COLO829 (cell line): ENCODE data around the gene IFNL2.
"Not testable (repeated sequence)": the region's sequence is repeated elsewhere in the genome, so short reads cannot be mapped to it uniquely, and the experiment has no call there.

Experiments
- DNase-seq: peaks from one replicate; pipeline ENCODE4 v3.0.0; 2012; ENCODE audit warnings: low spot score

Gene IFNL2

DNA sequence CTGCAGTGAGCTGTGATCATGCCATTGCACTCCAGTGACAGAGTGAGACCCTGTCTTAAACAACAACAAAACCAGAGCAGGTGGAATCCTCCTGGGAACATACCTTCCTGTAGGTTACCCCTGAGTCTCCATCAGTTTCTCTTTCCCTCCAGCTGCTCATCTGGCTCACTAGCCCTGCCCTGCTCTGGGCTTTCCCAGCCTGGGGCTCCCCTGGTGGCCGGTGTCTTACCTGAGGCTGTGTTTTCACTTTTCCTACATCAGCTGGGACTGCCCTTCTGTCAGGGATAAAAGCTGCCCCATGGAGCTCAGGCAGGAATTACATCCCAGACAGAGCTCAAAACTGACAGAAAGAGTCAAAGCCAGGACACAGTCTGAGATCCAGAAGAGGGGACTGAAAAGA, at the start of gene IFNL2:
Gene IFNL2 (plus strand): TSS at position 312 of the 400 bp plus-strand sequence. CDS start 173 bp downstream, outside the sequence.
- not testable (repeated sequence) for DNase-seq

DNA sequence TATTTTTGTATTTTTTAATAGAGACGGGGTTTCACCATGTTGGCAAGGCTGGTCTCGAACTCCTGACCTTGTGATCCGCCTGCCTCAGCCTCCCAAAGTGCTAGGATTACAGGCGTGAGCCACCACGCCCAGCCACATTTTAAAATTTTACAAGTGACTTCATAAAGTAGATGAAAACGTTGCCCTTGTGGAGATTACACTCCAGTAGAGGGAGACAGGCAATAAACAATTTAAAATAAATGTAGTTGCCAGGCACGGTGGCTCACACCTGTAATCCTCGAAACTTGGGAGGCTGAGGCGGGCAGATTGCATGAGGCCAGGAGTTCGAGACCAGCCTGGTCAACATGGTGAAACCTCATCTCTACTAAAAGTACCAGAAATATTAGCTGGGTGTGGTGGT, 49.1 kb upstream of the IFNL2 start:
- not testable (repeated sequence) for DNase-seq

DNA sequence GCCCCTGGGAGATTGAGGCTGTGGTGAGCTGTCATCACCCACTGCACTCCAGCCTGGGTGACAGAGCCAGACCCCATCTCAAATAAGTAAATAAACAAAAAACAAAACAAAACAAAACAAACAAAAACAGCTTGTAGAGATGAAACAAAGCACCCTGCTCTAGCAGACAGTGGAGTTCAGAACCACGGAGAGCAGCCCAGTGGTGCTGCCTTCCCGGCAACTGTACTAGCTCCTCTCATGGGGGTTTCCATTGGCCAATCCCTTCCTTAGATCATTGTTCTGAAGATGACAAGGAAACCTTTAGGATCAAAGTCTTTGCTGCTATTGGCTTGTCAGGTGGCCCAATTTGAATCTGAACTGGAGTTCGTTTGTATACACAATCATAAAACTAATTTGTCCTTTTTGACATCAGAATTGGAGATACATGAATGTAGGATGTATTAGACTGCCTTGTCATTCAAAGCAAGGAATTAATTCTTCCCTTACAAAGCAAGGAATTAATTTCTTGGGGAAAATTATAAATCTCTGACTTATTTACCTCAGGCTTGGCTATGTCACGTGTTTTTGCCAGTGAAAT, 44.4 kb upstream of the IFNL2 start:
- peak; percentile 48 for DNase-seq

DNA sequence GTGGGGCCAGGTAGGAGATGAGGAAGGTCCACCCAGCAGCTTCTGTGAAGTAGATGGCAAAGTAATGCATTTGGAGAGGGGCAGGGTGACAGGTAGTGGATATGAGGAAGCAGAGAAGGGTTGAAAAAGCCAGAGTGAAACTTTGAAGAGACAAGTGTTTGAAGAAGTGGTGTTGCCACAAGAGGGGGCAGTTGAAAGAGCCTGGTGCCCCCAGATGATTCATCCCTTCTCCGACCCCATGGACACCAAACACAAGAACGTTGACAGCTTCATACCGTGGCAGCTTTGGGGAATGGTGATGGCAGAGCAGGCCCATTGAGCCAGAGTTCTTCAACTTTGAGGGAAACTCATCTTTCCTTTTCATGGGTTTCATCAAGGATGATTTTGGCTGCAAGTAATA, 43.3 kb upstream of the IFNL2 start:
- DNase-seq = no peak

DNA sequence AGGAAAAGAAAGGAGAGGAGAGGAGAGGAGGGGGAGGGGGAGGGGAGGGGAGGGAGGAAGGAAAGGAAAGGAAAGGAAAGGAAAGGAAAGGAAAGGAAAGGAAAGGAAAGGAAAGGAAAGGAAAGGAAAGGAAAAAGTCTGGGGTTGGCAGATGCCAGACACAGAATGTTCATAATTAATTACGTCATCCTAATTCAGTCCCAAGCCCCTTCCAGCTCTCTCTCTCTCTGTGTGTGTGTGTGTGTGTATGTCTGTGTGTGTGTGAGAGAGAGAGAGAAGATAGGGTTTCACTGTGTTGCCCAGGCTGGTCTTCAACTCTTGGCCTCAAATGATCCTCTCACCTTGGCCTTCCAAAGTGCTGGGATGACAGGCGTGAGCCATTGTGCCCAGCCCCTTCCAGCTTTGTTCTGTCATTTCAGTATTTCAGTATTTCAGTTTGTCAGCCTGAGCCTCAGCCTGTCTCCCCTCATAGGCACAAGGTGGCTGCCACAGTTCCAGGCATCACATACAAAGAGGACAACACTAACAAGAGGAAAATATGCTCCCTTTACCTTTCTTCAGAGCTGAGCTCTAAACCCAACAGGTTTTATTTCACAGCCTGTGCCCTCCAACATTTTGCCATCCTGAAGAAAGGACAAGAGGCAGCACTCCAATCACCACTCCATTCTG, 38.0 kb upstream of the IFNL2 start:
- DNase-seq = no peak

DNA sequence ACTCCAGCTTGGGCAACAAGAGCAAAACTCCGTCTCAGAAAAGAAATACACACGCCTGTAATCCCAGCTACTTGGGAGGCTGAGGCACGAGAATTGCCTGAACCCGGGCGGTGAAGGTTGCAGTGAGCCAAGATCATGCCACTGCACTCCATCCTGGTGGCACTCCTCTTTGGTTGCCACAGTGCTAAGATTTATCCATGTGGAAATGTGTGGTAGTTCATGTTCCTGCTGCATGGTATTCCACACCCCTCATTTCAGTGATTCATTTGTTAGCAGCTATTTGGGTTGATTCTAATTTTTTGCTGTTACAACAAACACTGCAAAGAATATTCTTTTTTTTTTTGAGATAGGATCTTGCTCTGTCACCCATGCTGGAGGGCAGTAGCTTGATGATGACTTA, 35.5 kb upstream of the IFNL2 start:
- no peak for DNase-seq

DNA sequence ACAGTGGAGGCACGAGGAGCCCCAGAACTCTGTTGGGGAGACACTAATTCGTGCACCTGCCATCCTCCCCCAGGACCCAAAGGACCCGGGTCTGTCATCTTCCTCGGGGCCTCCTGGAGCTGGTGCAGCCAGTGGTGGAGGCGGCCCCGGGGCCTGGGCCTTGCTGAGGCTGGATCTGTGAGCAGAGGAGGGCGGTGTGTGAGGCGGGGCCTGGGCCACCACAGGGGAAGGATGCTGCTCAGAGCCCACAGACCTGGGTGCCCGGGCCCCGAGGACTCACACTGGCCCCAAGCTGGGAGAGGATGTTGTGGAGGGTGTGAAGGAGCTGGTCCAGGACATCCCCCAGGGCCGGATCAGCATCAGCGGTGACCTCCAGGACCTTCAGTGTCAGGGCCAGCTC, 31.7 kb upstream of the IFNL2 start:
- DNase-seq = no peak

DNA sequence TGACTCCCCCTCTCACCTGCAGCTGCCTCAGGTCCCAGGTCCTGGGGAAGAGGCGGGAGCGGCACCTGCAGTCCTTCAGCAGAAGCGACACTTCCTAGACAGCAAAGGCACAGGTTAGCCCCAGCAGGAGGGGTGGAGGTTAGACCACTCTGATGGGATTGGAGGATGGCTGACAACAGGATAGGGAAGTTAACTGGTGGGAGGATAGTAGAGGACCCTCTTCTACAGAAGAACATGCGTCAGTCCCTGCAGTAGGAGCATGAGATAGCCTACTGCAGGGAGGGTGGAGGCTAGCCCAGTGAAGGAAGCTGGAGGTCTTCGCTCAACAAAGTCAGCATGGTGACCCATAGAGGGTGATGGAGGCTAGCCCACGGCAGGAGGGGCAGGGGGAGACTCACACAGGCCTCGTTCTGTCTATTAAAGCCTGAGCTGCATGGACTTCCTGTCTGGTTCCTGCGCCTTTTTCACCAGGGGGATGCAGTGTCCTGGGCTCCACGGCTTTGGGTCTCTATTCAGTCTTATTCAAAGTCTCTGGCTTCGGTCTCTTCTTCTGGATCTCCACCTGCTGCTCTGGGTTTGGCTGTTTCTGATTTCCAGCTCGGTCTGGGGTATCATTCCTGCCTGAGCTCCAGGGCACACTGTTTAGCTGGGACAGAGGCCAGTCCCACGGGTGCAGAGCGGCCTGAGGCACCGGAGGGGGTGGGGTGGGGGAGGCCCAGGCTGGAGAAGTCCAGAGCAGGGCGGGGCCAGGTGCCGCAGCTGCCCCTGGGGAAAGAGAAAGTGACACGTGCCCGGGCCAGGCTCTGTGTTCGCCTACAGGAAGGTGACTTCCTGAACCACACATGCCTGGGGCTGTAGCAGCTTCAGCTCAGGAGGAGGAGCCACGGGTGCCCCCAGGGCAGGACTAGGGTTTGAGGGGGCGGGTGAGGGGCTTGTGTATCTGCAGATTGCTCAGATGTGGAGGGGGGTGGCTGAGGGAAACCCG, 30.7 kb upstream of the IFNL2 start:
- DNase-seq = no peak

DNA sequence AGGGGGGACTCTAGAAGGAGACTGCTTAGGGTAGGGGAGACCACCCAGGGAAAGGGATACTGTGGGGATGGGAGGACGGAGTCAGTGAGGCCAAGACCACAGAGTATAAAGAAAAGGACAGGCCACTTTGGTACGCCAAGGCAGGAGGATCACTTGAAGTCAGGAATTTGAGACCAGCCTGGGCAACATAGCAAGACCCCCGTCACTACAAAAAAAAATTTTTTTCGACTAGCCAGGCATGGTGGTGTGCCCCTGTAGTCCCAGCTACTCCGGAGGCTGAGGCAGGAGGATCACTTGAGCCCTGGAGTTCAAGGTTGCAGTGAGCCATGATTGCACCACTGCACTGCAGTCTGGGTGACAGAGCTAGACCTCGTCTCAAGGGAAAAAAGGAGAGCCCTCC, 30.0 kb upstream of the IFNL2 start:
- DNase-seq = no peak

DNA sequence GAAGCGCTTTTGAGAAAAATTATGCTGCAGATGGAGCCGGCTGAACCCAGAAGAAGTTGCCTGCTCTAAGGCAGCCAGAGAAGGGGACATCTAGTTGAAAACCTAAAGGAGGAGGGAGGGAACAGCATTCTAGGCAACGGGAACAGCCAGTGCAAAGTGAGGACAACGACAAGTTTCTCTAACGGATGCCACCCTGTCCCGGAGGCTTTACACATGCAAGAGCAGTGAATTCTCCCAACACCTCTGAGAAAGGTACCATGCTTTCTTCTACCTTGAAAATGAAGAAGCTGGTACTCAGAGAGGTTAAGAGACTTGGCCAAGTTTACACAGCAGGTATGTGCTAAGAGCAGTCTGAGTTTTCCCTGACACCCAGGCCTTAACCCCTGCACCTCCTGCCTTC, 29.3 kb upstream of the IFNL2 start:
- DNase-seq = no peak

DNA sequence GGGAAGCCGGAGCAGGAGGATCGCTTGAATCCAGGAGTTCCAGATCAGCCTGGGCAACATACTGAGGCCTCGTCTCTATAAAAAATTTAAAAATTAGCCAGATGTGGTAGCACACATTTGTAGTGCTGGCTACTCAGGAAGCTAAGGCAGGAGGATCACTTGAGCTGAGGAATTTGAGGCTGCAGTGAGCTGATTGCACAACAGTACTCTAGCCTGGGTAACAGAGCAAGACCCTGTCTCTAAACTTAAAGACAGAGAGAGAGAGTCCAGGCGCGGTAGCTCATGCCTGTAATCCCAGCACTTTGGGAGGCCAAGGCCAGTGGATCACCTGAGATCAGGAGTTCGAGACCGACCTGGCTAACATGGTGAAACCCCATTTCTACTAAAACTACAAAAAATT, 27.8 kb upstream of the IFNL2 start:
- DNase-seq = no peak

DNA sequence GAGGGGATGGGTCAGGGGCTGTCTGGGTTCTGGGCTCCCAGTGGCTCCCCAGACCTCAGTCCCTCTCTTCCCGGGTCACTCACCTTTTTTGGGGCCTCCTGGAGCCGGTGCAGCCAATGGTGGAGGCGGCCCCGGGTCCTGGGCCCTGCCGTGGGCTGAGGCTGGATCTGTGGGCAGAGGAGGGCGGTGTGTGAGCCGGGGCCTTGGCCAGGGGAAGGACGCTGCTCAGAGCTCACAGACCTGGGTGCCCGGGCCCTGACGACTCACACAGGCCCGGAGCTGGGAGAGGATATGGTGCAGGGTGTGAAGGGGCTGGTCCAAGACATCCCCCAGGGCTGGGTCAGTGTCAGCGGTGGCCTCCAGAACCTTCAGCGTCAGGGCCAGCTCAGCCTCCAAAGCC, 24.5 kb upstream of the IFNL2 start:
- DNase-seq = not testable (repeated sequence)

DNA sequence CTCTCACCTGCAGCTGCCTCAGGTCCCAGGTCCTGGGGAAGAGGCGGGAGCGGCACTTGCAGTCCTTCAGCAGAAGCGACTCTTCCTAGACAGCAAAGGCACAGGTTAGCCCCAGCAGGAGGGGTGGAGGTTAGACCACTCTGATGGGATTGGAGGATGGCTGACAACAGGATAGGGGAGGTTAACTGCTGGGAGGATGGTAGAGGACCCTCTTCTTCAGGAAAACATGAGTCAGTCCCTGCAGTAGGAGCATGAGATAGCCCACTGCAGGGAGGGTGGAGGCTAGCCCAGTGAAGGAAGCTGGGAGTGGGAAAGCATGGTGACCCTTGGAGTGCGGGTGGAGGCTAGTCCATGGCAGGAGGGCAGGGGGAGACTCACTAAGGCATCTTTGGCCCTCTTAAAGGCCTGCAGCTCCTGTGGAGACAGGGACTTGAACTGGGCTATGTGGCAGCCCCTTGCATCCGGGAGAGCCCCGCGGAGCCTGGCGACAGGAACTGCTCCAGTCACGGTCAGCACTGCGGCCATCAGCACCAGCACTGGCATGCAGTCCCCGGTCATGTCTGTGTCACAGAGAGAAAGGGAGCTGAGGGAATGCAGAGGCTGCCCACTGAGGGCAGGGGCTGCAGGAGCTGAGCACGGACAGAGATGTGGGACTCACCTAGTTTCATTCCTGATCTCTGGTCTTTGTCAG, 23.6 kb upstream of the IFNL2 start, which contains the start of gene IFNL3:
Gene IFNL3 (minus strand): TSS at position 597 of the 691 bp plus-strand sequence. CDS start 39 bp downstream, at position 558.
- DNase-seq = not testable (repeated sequence)

DNA sequence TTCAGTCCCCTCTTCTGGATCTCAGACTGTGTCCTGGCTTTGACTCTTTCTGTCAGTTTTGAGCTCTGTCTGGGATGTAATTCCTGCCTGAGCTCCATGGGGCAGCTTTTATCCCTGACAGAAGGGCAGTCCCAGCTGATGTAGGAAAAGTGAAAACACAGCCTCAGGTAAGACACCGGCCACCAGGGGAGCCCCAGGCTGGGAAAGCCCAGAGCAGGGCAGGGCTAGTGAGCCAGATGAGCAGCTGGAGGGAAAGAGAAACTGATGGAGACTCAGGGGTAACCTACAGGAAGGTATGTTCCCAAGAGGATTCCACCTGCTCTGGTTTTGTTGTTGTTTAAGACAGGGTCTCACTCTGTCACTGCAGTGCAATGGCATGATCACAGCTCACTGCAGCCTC, 23.0 kb upstream of the IFNL2 start:
- not testable (repeated sequence) for DNase-seq

DNA sequence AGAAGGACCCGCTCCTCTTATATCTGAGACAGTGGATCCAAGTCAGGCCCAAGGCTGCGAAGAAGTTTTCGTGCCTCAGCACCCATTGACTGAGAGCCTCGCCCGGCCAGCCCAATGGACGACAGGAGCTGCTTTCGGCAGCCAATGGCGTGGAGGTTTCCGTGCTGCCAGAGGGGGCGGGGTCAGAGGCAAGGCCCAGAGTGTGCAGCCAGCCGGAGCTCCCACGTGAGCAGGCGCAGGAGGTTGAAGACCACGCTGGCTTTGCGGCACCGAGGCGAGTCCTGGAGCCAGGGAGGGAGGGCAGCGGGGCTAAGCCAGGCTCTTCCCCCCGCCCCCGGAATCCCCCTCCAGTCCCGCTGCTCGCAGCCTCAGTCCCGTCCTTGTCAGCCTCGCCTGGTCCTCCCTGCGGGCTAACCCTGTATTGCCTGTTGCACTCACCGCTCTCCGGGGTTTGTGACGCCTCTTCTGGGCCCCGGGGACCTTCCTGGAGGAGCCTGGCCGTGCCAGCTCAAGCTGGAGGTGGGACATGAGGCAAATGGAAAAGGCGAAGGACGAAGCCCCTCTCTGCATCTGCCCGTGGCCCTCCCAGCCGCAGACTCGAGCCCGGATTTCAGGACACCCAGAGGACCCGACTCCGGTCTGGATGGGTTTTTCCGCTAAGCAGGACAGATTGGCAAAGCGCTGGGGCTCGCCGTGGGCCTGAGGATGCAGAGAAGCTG, 21.1 kb upstream of the IFNL2 start:
- DNase-seq = no peak

DNA sequence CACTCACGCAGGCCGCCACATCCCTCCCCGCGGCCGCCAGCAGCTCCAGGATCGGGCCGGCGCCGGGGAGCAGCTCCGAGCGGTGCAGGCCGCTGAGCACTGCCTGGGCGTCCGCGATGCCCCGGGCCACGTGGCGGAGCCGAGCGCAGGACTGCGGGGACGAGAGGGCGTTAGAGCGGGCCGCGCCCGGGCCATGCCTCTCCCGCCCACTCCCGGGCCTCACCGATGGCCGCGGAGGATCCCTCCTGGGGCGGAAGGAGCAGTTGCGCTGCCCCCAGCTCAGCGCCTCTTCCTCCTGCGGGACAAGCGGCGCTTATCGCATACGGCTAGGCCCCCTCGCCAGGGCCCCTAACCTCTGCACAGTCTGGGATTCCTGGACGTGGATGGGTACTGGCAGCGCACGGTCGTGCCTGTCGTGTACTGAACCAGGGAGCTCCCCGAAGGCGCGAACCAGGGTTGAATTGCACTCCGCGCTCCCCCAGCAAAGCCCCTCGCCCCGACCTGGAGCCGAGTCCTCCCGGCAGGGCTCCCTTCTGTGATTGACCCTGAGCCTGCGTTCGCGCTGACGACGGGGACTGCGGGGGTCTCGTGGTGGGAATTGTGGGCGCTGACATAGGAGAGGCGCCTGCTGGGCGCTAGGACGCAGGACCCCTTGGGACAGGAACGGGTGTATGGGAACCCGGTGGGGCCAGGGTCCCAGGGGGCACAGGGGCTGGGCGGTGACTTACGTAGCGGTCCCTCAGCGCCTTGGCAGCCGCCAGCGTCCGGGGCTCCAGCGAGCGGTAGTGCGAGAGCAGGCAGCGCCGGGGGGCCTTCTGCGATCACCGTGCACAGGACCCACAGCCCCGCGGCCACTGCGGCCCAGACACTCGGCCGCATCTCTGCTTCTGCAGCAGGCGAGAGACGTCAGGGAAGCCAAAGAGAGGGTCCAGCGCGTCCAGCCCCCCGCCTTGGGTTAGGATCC, 20.2 kb upstream of the IFNL2 start:
- no peak for DNase-seq

DNA sequence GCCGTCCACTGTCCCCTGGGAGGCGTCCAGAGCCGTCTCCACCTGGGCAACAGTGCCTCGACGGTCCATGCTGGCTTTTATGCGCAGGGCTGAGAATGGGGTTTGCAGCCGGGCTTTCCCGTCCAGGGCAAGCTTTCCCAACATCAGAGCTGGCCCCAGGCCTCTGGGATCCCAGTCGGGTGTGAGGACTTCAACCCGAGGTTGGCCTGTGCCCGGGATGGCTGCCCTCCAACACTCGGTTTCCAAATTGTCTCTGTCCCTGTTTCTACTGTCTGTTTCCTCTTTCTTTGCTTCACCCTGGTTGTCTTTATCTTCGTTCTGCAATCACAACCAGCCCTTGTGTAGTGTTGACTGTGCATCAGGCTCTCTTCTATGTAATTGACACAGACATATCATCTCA, 19.4 kb upstream of the IFNL2 start, which contains the start of gene IFNL4:
Gene IFNL4 (minus strand): TSS at position 51 of the 400 bp plus-strand sequence.
- no peak for DNase-seq

DNA sequence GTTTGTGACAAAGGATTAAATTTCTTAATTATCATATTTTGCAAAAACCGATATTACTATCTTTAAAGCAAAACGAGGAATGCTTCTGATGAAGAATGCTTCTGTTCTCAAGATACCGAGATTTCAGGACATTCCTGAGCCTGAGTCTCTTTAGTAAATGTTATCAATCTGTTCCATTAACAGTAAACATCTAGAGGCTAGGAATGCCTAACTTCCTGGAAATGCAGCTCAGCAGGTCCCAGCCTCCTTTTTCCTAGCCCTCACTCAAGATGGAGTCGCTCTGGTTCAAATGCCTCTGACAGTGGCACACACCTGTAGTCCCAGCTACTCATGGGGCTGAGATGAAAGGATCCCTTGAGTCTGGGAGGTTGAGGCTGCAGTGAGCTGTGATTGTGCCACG, 17.1 kb upstream of the IFNL2 start:
- no peak for DNase-seq

DNA sequence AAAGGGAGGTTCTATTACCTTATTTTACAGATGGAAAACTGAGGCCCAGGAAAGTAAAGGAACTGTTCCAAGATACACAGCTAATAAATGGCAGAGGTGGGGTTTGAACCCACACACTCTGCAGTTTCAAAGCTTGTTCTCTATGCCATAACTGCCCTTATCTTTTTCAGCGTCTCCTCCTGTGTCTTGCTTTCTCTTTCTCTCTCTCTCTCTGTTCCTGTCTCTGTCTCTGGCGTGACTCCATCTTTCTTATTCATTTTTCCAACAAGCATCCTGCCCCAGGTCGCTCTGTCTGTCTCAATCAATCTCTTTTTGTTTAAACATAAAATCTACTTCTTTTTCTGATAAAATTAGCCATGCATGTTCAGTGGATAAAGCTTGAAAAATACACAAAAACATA, 16.4 kb upstream of the IFNL2 start:
- no peak for DNase-seq

DNA sequence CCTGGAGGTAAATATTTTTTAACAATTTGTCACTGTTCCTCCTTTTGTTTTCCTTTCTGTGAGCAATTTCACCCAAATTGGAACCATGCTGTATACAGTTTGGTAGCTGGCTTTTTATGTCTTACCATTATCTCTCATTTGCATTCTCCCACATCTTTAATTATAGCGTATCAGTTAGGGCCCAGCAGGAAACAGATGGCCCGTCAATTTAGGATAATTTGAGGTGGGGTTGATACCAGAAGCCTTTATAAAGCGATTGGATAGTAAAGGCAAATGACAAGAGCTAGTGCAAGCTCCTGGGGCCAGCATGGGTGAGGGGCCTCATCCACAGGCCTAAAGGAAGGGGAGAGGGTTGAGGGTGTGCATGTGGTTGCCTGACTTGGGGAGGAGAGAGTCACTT, 15.7 kb upstream of the IFNL2 start:
- no peak for DNase-seq
